Chondrocyte (in vitro differentiated cells): ENCODE data around the gene TRIM73. TPM values are rescaled to one million over a fixed set of nuclear protein-coding genes. Genes with fewer than 3 reads are reported as not detected.
"Not testable (repeated sequence)": the region's sequence is repeated elsewhere in the genome, so short reads cannot be mapped to it uniquely, and the experiment has no call there.

Experiments
- DNase-seq: peaks from one replicate; pipeline ENCODE4 v3.0.0; 2021; ENCODE audit warnings: mixed read lengths, low spot score
- H3K27ac Mint-ChIP-seq: one replicate; pipeline ENCODE4 v1.8.0; 2021; ENCODE audit warnings: mild to moderate bottlenecking, moderate library complexity, mixed read lengths; ENCODE audit not compliant: unreplicated experiment
- H3K27me3 Mint-ChIP-seq: 2 replicates; pipeline ENCODE4 v1.8.0; 2021; ENCODE audit warnings: low read depth, mixed read lengths
- H3K36me3 Mint-ChIP-seq: 2 replicates; pipeline ENCODE4 v1.8.0; 2021; ENCODE audit warnings: low read depth, mixed read lengths
- H3K4me1 Mint-ChIP-seq: 2 replicates; pipeline ENCODE4 v1.8.0; 2021; ENCODE audit warnings: low read depth, mild to moderate bottlenecking, mixed read lengths
- H3K4me3 Mint-ChIP-seq: one replicate; pipeline ENCODE4 v1.8.0; 2021; ENCODE audit warnings: mild to moderate bottlenecking, moderate library complexity, mixed read lengths; ENCODE audit not compliant: unreplicated experiment
- H3K9me3 Mint-ChIP-seq: 2 replicates; pipeline ENCODE4 v1.8.0; 2021; ENCODE audit warnings: low read depth, mixed read lengths
- total RNA-seq: library from RNA; stranded (reverse); gene quantifications from 3 replicates; pipeline ENCODE4 v1.2.1, GENCODE V29; 2021

The TRIM73 gene
- total RNA-seq, 1 donor from 2014 or later = 3.1 TPM

DNA sequence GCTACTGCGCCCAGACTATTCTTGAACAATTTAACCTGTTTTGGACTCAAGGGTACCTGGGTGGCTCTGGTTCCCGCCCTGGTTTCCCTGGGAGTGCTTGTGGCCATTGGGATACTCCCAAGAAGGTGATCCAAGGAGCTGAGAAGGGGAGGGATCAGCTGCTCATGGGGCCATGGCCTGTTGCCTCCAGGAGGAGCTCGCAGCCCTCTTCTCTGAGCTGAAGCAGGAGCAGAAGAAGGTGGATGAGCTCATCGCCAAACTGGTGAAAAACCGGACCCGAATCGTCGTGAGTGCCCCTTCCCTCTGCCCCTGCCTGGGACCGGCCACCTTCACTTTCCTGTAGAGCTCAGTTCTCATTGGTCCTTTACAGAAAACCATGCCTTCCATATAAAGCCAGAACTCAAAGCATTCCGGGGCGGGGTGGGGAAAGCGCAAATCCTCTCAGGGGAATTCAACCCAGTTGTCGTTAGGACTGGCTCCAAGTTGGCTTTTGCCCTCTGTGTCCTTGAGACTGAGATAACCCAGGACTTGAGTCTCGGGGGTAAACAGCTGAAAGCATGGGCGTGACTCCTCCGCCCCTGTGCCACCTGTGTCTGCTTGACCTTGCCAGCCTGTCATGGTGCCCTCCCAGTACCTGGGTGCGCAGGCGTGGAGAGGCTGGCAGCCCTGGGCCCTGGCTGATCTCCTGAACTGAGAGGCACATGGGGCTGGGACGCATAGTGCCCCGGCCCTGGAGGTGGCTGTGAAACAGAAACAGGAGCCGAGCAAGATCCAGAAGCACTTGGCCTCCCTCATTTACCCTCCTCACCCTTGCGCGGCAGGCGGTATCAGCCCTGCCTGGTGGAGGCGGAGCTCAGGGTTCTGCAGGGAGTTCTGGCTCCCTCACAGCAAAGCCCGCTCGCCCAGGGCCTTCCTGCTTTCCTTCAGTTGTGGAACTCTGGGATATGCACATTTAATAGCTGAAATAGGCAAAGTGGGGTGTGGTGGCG is 8.3 kb downstream of the TRIM73 start:
- H3K9me3 Mint-ChIP-seq, H3K4me1 Mint-ChIP-seq, H3K36me3 Mint-ChIP-seq, H3K4me3 Mint-ChIP-seq, H3K27me3 Mint-ChIP-seq, DNase-seq, H3K27ac Mint-ChIP-seq: not testable (repeated sequence)

GRCh38 chr7:75404663-75405062 is 9.2 kb downstream of the TRIM73 start:
- H3K9me3 Mint-ChIP-seq = not testable (repeated sequence)

GRCh38 chr7:75409880-75410822 is 14.7 kb downstream of the TRIM73 start:
- H3K9me3 Mint-ChIP-seq, H3K4me1 Mint-ChIP-seq, H3K27me3 Mint-ChIP-seq, H3K36me3 Mint-ChIP-seq, DNase-seq, H3K27ac Mint-ChIP-seq: not testable (repeated sequence)
- peak overlapping the region; percentile 60 for H3K4me3 Mint-ChIP-seq

More at GRCh38 chr7:75404663-75405062, 9.2 kb downstream of the TRIM73 start:
- H3K4me3 Mint-ChIP-seq, H3K27ac Mint-ChIP-seq, DNase-seq, H3K4me1 Mint-ChIP-seq, H3K27me3 Mint-ChIP-seq, H3K36me3 Mint-ChIP-seq: not testable (repeated sequence)

DNA sequence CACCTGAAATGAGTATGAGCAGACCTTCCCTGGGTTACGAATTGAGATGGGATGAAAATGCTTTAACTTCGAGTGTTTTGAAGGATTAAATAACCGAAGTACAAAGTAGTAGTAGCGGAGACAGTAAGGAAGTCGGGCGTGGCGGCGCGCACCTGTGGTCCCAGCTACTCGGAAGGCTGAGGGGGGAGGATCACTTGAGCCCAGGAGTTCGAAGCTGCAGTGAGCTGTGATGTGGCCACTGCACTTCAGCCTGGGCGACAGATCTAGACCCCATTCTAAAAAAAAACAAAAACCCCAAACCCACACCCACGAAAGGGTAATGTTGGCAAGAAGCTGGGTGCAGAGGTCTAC is 15.4 kb downstream of the TRIM73 start:
- not testable (repeated sequence) for H3K9me3 Mint-ChIP-seq, DNase-seq, H3K4me1 Mint-ChIP-seq, H3K27ac Mint-ChIP-seq, H3K36me3 Mint-ChIP-seq, H3K4me3 Mint-ChIP-seq, H3K27me3 Mint-ChIP-seq

- not testable (repeated sequence) for H3K27me3 Mint-ChIP-seq, H3K4me3 Mint-ChIP-seq, DNase-seq, H3K4me1 Mint-ChIP-seq, H3K9me3 Mint-ChIP-seq, H3K36me3 Mint-ChIP-seq, H3K27ac Mint-ChIP-seq
Observed at GRCh38 chr7:75414204-75414603, 18.8 kb downstream of the TRIM73 start.

GRCh38 chr7:75414708-75415427 is 19.4 kb downstream of the TRIM73 start:
- not testable (repeated sequence) for H3K27me3 Mint-ChIP-seq, H3K27ac Mint-ChIP-seq, H3K4me3 Mint-ChIP-seq, DNase-seq, H3K9me3 Mint-ChIP-seq, H3K4me1 Mint-ChIP-seq, H3K36me3 Mint-ChIP-seq

DNA sequence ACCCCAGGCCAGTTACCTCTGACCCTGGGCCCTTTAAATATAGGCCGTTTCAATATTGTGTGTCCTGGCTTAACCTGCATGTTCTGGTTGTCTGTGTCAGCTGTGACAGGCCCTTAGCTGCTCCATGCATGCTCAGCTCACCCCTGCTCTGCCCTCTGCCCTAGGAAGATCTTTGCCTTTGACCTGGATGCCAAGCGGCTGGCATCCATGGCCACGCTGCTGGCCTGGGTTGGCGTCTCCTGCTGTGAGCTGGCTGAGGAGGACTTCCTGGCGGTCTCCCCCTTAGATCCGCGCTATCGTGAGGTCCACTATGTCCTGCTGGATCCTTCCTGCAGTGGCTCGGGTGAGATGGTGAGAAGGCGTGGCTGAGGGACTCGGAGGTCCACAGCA is 20.0 kb downstream of the TRIM73 start:
- H3K27me3 Mint-ChIP-seq, H3K36me3 Mint-ChIP-seq, H3K9me3 Mint-ChIP-seq, H3K27ac Mint-ChIP-seq, H3K4me1 Mint-ChIP-seq, H3K4me3 Mint-ChIP-seq, DNase-seq: not testable (repeated sequence)

- H3K4me3 Mint-ChIP-seq, H3K27ac Mint-ChIP-seq, H3K4me1 Mint-ChIP-seq, H3K27me3 Mint-ChIP-seq, DNase-seq, H3K36me3 Mint-ChIP-seq, H3K9me3 Mint-ChIP-seq: not testable (repeated sequence)
Observed at GRCh38 chr7:75415829-75416373, 20.5 kb downstream of the TRIM73 start.

DNA sequence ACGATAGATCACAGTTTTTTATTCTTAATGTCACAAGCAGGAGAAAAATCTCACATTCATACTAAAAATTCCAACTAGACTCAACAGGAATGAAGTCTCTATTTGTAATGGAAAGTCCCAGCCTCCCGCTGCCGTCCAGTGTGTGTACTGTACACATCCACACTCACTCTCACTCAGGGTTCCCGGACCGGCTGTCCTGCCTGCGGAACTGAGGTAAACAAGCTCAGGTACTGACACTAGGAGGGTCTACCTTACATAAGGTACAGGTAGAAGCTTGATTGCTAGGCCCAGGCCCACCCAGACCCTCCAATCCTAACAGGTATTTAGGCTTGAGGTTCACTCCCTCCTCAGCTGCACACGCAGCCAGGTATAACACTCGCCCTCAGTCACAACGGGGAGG is 21.4 kb downstream of the TRIM73 start:
- not testable (repeated sequence) for H3K27me3 Mint-ChIP-seq, H3K4me3 Mint-ChIP-seq, H3K4me1 Mint-ChIP-seq, DNase-seq, H3K36me3 Mint-ChIP-seq, H3K27ac Mint-ChIP-seq, H3K9me3 Mint-ChIP-seq
